ENCODE results near the gene SERINC2.
"Not testable (repeated sequence)": the region's sequence is repeated elsewhere in the genome, so short reads cannot be mapped to it uniquely, and the experiment has no call there.

- not testable (repeated sequence) for TF ChIP-seq PML (IDR thresholded peaks at IDR 0.05; ENCODE audit: low read length); POLR2AphosphoS2 (IDR thresholded peaks at IDR 0.05; ENCODE audit: low read depth, low read length); CTCF (IDR thresholded peaks at IDR 0.05 in 2 of 3, conservative IDR thresholded peaks at IDR 0.05 in 1 of 3; ENCODE audit: control insufficient read depth in 2 of 3, extremely low read depth in 1 of 3, insufficient read depth in 1 of 3, low read depth in 3 of 3, low read length in 3 of 3); SIN3A (IDR thresholded peaks at IDR 0.05; ENCODE audit: low read depth, low read length); TAF1 (IDR thresholded peaks at IDR 0.05; ENCODE audit: borderline replicate concordance, low read depth, low read length); CHD2 (IDR thresholded peaks at IDR 0.05; ENCODE audit: borderline replicate concordance, low read depth, low read length); EP300 (IDR thresholded peaks at IDR 0.05; ENCODE audit: borderline replicate concordance in 1 of 2, control insufficient read depth in 1 of 2, low read depth in 2 of 2, low read length in 2 of 2); RFX5 (IDR thresholded peaks at IDR 0.05; ENCODE audit: low read depth, low read length); RAD21 (IDR thresholded peaks at IDR 0.05; ENCODE audit: insufficient read depth, low read depth, low read length); ZNF24 (IDR thresholded peaks at IDR 0.05); YY1 (IDR thresholded peaks at IDR 0.05; ENCODE audit: low read depth, low read length); HDAC2 (IDR thresholded peaks at IDR 0.05)
Measured at GRCh38 chr1:31474567-31474966, 61.6 kb downstream of the SERINC2 start.
